H9 (cell line): ENCODE data around the gene TUBA3E. TPM values are rescaled to one million over a fixed set of nuclear protein-coding genes. Genes with fewer than 3 reads are reported as not detected.
"Not testable (repeated sequence)": the region's sequence is repeated elsewhere in the genome, so short reads cannot be mapped to it uniquely, and the experiment has no call there.

Source experiments
- DNase-seq: peaks from one replicate; pipeline ENCODE4 v3.0.0-alpha.2; 2017
- H2AFZ ChIP-seq: one replicate; pipeline ENCODE4 v1.6.1; 2013; ENCODE audit warnings: mild to moderate bottlenecking, low read length, control low read depth, moderate library complexity
- H2AK5ac ChIP-seq: 2 replicates; pipeline ENCODE4 v1.6.1; 2013; ENCODE audit warnings: low read length, control low read depth, mixed read lengths; ENCODE audit not compliant: insufficient read length
- H2BK120ac ChIP-seq: one replicate; pipeline ENCODE4 v1.6.1; 2013; ENCODE audit warnings: low read depth, mild to moderate bottlenecking, low read length, control low read depth, inconsistent platforms; ENCODE audit not compliant: poor library complexity, severe bottlenecking
- H2BK12ac ChIP-seq: 2 replicates; pipeline ENCODE4 v1.6.1; 2013; ENCODE audit warnings: low read length, control low read depth, mixed read lengths, low read depth; ENCODE audit not compliant: insufficient read length
- H2BK15ac ChIP-seq: 2 replicates; pipeline ENCODE4 v1.6.1; 2013; ENCODE audit warnings: low read depth, low read length, control low read depth
- H2BK20ac ChIP-seq: one replicate; pipeline ENCODE4 v1.6.1; 2013; ENCODE audit warnings: low read depth, mild to moderate bottlenecking, low read length, control low read depth, inconsistent platforms; ENCODE audit not compliant: poor library complexity, severe bottlenecking
- H2BK5ac ChIP-seq: 2 replicates; pipeline ENCODE4 v1.6.1; 2013; ENCODE audit warnings: low read length, control low read depth, mixed read lengths; ENCODE audit not compliant: insufficient read length
- H3K14ac ChIP-seq: 2 replicates; pipeline ENCODE4 v1.6.1; 2013; ENCODE audit warnings: low read length, control low read depth; ENCODE audit not compliant: insufficient read depth
- H3K18ac ChIP-seq: 2 replicates; pipeline ENCODE4 v1.6.1; 2013; ENCODE audit warnings: low read depth, mild to moderate bottlenecking, mixed read lengths, low read length, control low read depth; ENCODE audit not compliant: insufficient read length
- H3K23ac ChIP-seq: 2 replicates; pipeline ENCODE4 v1.6.1; 2013; ENCODE audit warnings: low read length, control low read depth, mixed read lengths, low read depth; ENCODE audit not compliant: insufficient read length
- H3K23me2 ChIP-seq: 2 replicates; pipeline ENCODE4 v1.6.1; 2013; ENCODE audit warnings: low read depth, mild to moderate bottlenecking, mixed read lengths, low read length, control low read depth; ENCODE audit not compliant: insufficient read length, poor library complexity, severe bottlenecking
- H3K27ac ChIP-seq: 2 replicates; pipeline ENCODE4 v1.5.1; 2013; ENCODE audit warnings: low read length, control low read depth, mixed read lengths, low read depth; ENCODE audit not compliant: insufficient read length
- H3K27me3 ChIP-seq: 2 replicates; pipeline ENCODE4 v1.6.1; 2013; ENCODE audit warnings: low read length, control low read depth, inconsistent platforms; ENCODE audit not compliant: insufficient read depth
- H3K4ac ChIP-seq: 2 replicates; pipeline ENCODE4 v1.6.1; 2013; ENCODE audit warnings: low read depth, mild to moderate bottlenecking, control low read depth, inconsistent platforms, low read length, moderate library complexity
- H3K4me1 ChIP-seq: 2 replicates; pipeline ENCODE4 v1.6.1; 2013; ENCODE audit warnings: low read length, control low read depth, inconsistent platforms; ENCODE audit not compliant: insufficient read depth
- H3K4me2 ChIP-seq: 2 replicates; pipeline ENCODE4 v1.6.1; 2013; ENCODE audit warnings: low read length, control low read depth, mixed read lengths; ENCODE audit not compliant: insufficient read length, insufficient read depth
- H3K56ac ChIP-seq: 2 replicates; pipeline ENCODE4 v1.6.1; 2013; ENCODE audit warnings: low read depth, mild to moderate bottlenecking, mixed read lengths, low read length, control low read depth; ENCODE audit not compliant: insufficient read length
- H3K79me1 ChIP-seq: 2 replicates; pipeline ENCODE4 v1.6.1; 2013; ENCODE audit warnings: low read depth, mild to moderate bottlenecking, moderate library complexity, low read length, control low read depth, inconsistent platforms; ENCODE audit not compliant: insufficient read depth, poor library complexity, severe bottlenecking
- H3K79me2 ChIP-seq: 2 replicates; pipeline ENCODE4 v1.6.1; 2013; ENCODE audit warnings: low read length, control low read depth, inconsistent platforms; ENCODE audit not compliant: insufficient read depth
- H3K9ac ChIP-seq: 2 replicates; pipeline ENCODE4 v1.6.1; 2013; ENCODE audit warnings: low read length, control low read depth, mixed read lengths; ENCODE audit not compliant: insufficient read length; ENCODE audit errors: extremely low read depth
- H3K9me3 ChIP-seq: one replicate; pipeline ENCODE4 v1.6.1; 2013; ENCODE audit warnings: low read depth, low read length, inconsistent platforms; ENCODE audit not compliant: control insufficient read depth
- H3T11ph ChIP-seq: one replicate; pipeline ENCODE4 v1.6.1; 2013; ENCODE audit warnings: mild to moderate bottlenecking, low read length, control low read depth, inconsistent platforms
- H4K20me1 ChIP-seq: one replicate; pipeline ENCODE4 v1.6.1; 2013; ENCODE audit not compliant: control insufficient read depth, insufficient read length, insufficient read depth
- H4K5ac ChIP-seq: 2 replicates; pipeline ENCODE4 v1.6.1; 2013; ENCODE audit warnings: low read depth, mild to moderate bottlenecking, mixed read lengths, low read length, control low read depth; ENCODE audit not compliant: insufficient read length
- H4K8ac ChIP-seq: replicated peaks from 2 replicates; pipeline ENCODE4 v1.6.1; 2013; ENCODE audit warnings: low read length, control low read depth, mixed read lengths, low read depth; ENCODE audit not compliant: insufficient read length
- H4K91ac ChIP-seq: 2 replicates; pipeline ENCODE4 v1.6.1; 2013; ENCODE audit warnings: low read depth, mild to moderate bottlenecking, moderate library complexity, mixed read lengths, low read length, control low read depth; ENCODE audit not compliant: insufficient read length
- H3K27ac Mint-ChIP-seq, 3 experiments: 2 replicates in 2 of 3; 3 replicates in 1 of 3; pipeline ENCODE4 v1.8.0; 2020 to 2021; ENCODE audit warnings: mixed read lengths in 3 of 3, mild to moderate bottlenecking in 1 of 3, moderate library complexity in 1 of 3
- H3K27me3 Mint-ChIP-seq: 2 replicates; pipeline ENCODE4 v1.8.0; 2021; ENCODE audit warnings: low read depth, mild to moderate bottlenecking, moderate library complexity, mixed read lengths
- H3K36me3 Mint-ChIP-seq, 3 experiments: 2 replicates in 2 of 3; 3 replicates in 1 of 3; pipeline ENCODE4 v1.8.0; 2020 to 2021; ENCODE audit warnings: low read depth in 3 of 3, mixed read lengths in 3 of 3; ENCODE audit not compliant: insufficient read depth in 1 of 3
- H3K4me1 Mint-ChIP-seq, 2 experiments: 2 replicates each; pipeline ENCODE4 v1.8.0; 2020; ENCODE audit warnings: mixed read lengths in 2 of 2
- H3K4me3 Mint-ChIP-seq, 2 experiments: 2 replicates in 1 of 2; 3 replicates in 1 of 2; pipeline ENCODE4 v1.8.0; 2020 to 2021; ENCODE audit warnings: mild to moderate bottlenecking in 2 of 2, mixed read lengths in 2 of 2, moderate library complexity in 1 of 2
- H3K9me3 Mint-ChIP-seq, 2 experiments: 2 replicates in 1 of 2; 3 replicates in 1 of 2; pipeline ENCODE4 v1.8.0; 2020; ENCODE audit warnings: mild to moderate bottlenecking in 2 of 2, mixed read lengths in 2 of 2, moderate library complexity in 1 of 2
- CTCF ChIP-seq: fragments of 200-600 bp; sonication (generic); conservative IDR thresholded peaks from 3 replicates; pipeline ENCODE4 v1.8.0; 2021; ENCODE audit warnings: antibody characterized with exemption, mild to moderate bottlenecking
- WGBS: extraction: QIAGEN DNeasy Blood & Tissue Kit; methylation state at CpG from one replicate; pipeline ENCODE4 v1.1.7; 2013; ENCODE audit warnings: missing lambda C conversion rate, low lambda C conversion rate, mixed read lengths; ENCODE audit not compliant: insufficient read length; ENCODE audit errors: extremely low coverage; 5-methylcytosine and 5-hydroxymethylcytosine counted together
- total RNA-seq: library from RNA; stranded (reverse); gene quantifications from 2 replicates; pipeline ENCODE4 v1.2.1, GENCODE V29; 2021

The TUBA3E gene
- total RNA-seq, 1 experiment from 2014 or later = 0.26 TPM

GRCh38 chr2:130231656-130232055, 33.4 kb upstream of the TUBA3E start:
- Histone ChIP-seq H3K9ac (no peak overlapping the region), H4K91ac (no peak overlapping the region), H3K14ac (no peak overlapping the region), H3K27ac (no peak overlapping the region), H3K18ac (no peak overlapping the region), H2BK12ac (no peak overlapping the region), H3T11ph (no peak overlapping the region), H2BK20ac (no peak overlapping the region), H2AK5ac (no peak overlapping the region), H4K8ac (no peak overlapping the region), H2BK120ac (no peak overlapping the region), H3K23me2 (no peaks in the 10 kb centered on the region), H2AFZ (no peak overlapping the region), H3K9me3 (no peaks in the 10 kb centered on the region), H3K4me1 (no peaks in the 10 kb centered on the region), H3K56ac (no peak overlapping the region), H3K4ac (no peak overlapping the region), H2BK5ac (no peak overlapping the region), H3K79me2 (no peaks in the 10 kb centered on the region), H4K5ac (no peak overlapping the region), H3K27me3 (no peaks in the 10 kb centered on the region), H3K23ac (no peak overlapping the region), H4K20me1 (no peaks in the 10 kb centered on the region), H3K79me1 (no peaks in the 10 kb centered on the region), H3K4me2 (no peak overlapping the region), H2BK15ac (no peak overlapping the region)
- no peak overlapping the region for H3K27ac Mint-ChIP-seq
- peaks cover 11% of the 10 kb centered on the region for H3K27me3 Mint-ChIP-seq
- H3K4me1 Mint-ChIP-seq = peaks cover 5 to 17% of the 10 kb centered on the region in 2 experiments
- TF ChIP-seq CTCF = no peak
- no CpG with 5 or more reads among the region's 12 CpGs for WGBS
- no peaks in the 10 kb centered on the region for H3K9me3 Mint-ChIP-seq
- H3K4me3 Mint-ChIP-seq = no peak overlapping the region
- peaks cover 0 to 2% (median 0%) of the 10 kb centered on the region in 3 experiments; a peak in 1 of 7 replicates for H3K36me3 Mint-ChIP-seq
- no peak for DNase-seq

GRCh38 chr2:130230907-130231306, 32.7 kb upstream of the TUBA3E start:
- not testable (repeated sequence) for H4K91ac ChIP-seq, H3K4me2 ChIP-seq, H3K27ac ChIP-seq, H3K4ac ChIP-seq, H3K9me3 ChIP-seq, H3K9ac ChIP-seq, H4K20me1 ChIP-seq, H4K5ac ChIP-seq, H3K27ac Mint-ChIP-seq, H3K56ac ChIP-seq, H3K79me1 ChIP-seq, H3K27me3 ChIP-seq, H2BK12ac ChIP-seq, H3K23ac ChIP-seq, H3K18ac ChIP-seq, H2BK20ac ChIP-seq, H2BK5ac ChIP-seq, H2AFZ ChIP-seq, H3K36me3 Mint-ChIP-seq, H3K4me3 Mint-ChIP-seq, H3K79me2 ChIP-seq, H3K23me2 ChIP-seq, DNase-seq, H2AK5ac ChIP-seq, H3K4me1 ChIP-seq, H3K9me3 Mint-ChIP-seq, H3T11ph ChIP-seq, H3K14ac ChIP-seq, H2BK15ac ChIP-seq, H4K8ac ChIP-seq, H2BK120ac ChIP-seq
- WGBS = no CpG with 5 or more reads among the region's 15 CpGs
- peaks cover 5 to 17% of the 10 kb centered on the region in 2 experiments for H3K4me1 Mint-ChIP-seq
- H3K27me3 Mint-ChIP-seq = peaks cover 11% of the 10 kb centered on the region
